ENCODE measurements around the gene IL4I1. TPM values are rescaled to one million over a fixed set of nuclear protein-coding genes. Genes with fewer than 3 reads are reported as not detected.

IL4I1 gene
- polyA plus RNA-seq, 1 of the 3 experiments (the other 2 are of a cell fraction) = 0.35 TPM

DNA sequence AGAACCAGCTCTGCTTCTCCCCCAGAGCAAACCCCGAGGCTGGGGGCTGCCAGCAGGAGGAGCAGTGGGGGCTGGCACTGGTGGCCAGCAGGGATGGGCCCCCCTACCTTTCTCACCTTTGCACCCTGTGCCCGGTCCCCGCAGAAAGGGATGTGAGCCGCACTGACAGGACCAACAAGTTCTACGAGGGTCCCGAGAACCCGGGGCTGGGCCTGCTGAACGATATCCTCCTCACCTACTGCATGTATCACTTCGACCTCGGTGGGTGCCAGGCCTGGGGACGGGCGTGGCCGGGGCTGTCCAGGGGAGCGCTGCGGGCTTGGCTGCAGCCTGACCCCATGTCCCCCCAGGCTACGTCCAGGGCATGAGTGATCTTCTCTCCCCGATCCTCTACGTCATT lies 12.6 kb downstream of the IL4I1 start:
- H2AFZ ChIP-seq (ENCODE audit: low read depth) = no peak overlapping the region
- H3K4me2 ChIP-seq = no peak overlapping the region
- no peaks in the 10 kb centered on the region for H3K27me3 ChIP-seq (ENCODE audit: insufficient read depth)
- 100% methylated on average over 4 of the region's 18 CpGs for WGBS (ENCODE audit: low lambda C conversion rate)
- no peak overlapping the region for H3K27ac ChIP-seq (ENCODE audit: low read depth in 2 of 2, low read length in 1 of 2)
- H3K4me3 ChIP-seq (ENCODE audit: low read depth in 2 of 2, low read length in 1 of 2) = no peak overlapping the region
- TF ChIP-seq FOXM1 (IDR thresholded peaks at IDR 0.05; ENCODE audit: low read depth) (no peak), SMC3 (IDR thresholded peaks at IDR 0.05; ENCODE audit: low read depth, low read length) (no peak), RXRA (IDR thresholded peaks at IDR 0.05; ENCODE audit: borderline replicate concordance, low read depth) (no peak), MXI1 (IDR thresholded peaks at IDR 0.05; ENCODE audit: low read depth, low read length) (no peak), TCF12 (IDR thresholded peaks at IDR 0.05) (no peak), MEF2A (IDR thresholded peaks at IDR 0.05; ENCODE audit: borderline replicate concordance, low read depth) (no peak), RFX5 (IDR thresholded peaks at IDR 0.05; ENCODE audit: low read length) (no peak), EZH2phosphoT487 (IDR thresholded peaks at IDR 0.05; ENCODE audit: borderline replicate concordance, low read depth) (no peak), TEAD4 (IDR thresholded peaks at IDR 0.05; ENCODE audit: borderline replicate concordance, insufficient read depth) (no peak)
- TF ChIP-seq, protein P1, sequence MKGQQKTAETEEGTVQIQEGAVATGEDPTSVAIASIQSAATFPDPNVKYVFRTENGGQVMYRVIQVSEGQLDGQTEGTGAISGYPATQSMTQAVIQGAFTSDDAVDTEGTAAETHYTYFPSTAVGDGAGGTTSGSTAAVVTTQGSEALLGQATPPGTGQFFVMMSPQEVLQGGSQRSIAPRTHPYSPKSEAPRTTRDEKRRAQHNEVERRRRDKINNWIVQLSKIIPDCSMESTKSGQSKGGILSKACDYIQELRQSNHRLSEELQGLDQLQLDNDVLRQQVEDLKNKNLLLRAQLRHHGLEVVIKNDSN (IDR thresholded peaks at IDR 0.05; ENCODE audit: borderline replicate concordance, low read depth) = no peak
- TF ChIP-seq, protein P2, sequence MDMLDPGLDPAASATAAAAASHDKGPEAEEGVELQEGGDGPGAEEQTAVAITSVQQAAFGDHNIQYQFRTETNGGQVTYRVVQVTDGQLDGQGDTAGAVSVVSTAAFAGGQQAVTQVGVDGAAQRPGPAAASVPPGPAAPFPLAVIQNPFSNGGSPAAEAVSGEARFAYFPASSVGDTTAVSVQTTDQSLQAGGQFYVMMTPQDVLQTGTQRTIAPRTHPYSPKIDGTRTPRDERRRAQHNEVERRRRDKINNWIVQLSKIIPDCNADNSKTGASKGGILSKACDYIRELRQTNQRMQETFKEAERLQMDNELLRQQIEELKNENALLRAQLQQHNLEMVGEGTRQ (IDR thresholded peaks at IDR 0.05; ENCODE audit: borderline replicate concordance, low read depth, low read length) = no peak
- TF ChIP-seq, protein P3, sequence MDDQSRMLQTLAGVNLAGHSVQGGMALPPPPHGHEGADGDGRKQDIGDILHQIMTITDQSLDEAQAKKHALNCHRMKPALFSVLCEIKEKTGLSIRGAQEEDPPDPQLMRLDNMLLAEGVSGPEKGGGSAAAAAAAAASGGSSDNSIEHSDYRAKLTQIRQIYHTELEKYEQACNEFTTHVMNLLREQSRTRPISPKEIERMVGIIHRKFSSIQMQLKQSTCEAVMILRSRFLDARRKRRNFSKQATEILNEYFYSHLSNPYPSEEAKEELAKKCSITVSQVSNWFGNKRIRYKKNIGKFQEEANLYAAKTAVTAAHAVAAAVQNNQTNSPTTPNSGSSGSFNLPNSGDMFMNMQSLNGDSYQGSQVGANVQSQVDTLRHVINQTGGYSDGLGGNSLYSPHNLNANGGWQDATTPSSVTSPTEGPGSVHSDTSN (IDR thresholded peaks at IDR 0.05) = no peak
- TF ChIP-seq, protein P4, sequence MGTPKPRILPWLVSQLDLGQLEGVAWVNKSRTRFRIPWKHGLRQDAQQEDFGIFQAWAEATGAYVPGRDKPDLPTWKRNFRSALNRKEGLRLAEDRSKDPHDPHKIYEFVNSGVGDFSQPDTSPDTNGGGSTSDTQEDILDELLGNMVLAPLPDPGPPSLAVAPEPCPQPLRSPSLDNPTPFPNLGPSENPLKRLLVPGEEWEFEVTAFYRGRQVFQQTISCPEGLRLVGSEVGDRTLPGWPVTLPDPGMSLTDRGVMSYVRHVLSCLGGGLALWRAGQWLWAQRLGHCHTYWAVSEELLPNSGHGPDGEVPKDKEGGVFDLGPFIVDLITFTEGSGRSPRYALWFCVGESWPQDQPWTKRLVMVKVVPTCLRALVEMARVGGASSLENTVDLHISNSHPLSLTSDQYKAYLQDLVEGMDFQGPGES (IDR thresholded peaks at IDR 0.05; ENCODE audit: low read depth, low read length) = no peak
- TF ChIP-seq, protein P5, sequence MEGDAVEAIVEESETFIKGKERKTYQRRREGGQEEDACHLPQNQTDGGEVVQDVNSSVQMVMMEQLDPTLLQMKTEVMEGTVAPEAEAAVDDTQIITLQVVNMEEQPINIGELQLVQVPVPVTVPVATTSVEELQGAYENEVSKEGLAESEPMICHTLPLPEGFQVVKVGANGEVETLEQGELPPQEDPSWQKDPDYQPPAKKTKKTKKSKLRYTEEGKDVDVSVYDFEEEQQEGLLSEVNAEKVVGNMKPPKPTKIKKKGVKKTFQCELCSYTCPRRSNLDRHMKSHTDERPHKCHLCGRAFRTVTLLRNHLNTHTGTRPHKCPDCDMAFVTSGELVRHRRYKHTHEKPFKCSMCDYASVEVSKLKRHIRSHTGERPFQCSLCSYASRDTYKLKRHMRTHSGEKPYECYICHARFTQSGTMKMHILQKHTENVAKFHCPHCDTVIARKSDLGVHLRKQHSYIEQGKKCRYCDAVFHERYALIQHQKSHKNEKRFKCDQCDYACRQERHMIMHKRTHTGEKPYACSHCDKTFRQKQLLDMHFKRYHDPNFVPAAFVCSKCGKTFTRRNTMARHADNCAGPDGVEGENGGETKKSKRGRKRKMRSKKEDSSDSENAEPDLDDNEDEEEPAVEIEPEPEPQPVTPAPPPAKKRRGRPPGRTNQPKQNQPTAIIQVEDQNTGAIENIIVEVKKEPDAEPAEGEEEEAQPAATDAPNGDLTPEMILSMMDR (IDR thresholded peaks at IDR 0.05) = no peak
- TF ChIP-seq, protein P6, sequence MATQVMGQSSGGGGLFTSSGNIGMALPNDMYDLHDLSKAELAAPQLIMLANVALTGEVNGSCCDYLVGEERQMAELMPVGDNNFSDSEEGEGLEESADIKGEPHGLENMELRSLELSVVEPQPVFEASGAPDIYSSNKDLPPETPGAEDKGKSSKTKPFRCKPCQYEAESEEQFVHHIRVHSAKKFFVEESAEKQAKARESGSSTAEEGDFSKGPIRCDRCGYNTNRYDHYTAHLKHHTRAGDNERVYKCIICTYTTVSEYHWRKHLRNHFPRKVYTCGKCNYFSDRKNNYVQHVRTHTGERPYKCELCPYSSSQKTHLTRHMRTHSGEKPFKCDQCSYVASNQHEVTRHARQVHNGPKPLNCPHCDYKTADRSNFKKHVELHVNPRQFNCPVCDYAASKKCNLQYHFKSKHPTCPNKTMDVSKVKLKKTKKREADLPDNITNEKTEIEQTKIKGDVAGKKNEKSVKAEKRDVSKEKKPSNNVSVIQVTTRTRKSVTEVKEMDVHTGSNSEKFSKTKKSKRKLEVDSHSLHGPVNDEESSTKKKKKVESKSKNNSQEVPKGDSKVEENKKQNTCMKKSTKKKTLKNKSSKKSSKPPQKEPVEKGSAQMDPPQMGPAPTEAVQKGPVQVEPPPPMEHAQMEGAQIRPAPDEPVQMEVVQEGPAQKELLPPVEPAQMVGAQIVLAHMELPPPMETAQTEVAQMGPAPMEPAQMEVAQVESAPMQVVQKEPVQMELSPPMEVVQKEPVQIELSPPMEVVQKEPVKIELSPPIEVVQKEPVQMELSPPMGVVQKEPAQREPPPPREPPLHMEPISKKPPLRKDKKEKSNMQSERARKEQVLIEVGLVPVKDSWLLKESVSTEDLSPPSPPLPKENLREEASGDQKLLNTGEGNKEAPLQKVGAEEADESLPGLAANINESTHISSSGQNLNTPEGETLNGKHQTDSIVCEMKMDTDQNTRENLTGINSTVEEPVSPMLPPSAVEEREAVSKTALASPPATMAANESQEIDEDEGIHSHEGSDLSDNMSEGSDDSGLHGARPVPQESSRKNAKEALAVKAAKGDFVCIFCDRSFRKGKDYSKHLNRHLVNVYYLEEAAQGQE (IDR thresholded peaks at IDR 0.05; ENCODE audit: low read depth, low read length) = no peak
- peaks cover 0 to 3% of the 10 kb centered on the region in 2 experiments; a peak in 1 of 4 replicates for H3K4me1 ChIP-seq (ENCODE audit: control insufficient read depth in 1 of 2, insufficient read depth in 2 of 2, low read depth in 1 of 2, low read length in 1 of 2)
- ChIA-PET POLR2A (no interaction called here), CTCF (no interaction called here)
- H3K9me3 ChIP-seq = no peaks in the 10 kb centered on the region
- no peak overlapping the region for H3K9ac ChIP-seq
- no peak for DNase-seq
- H3K79me2 ChIP-seq (ENCODE audit: insufficient read depth) = peaks cover 9% of the 10 kb centered on the region
- no peaks in the 10 kb centered on the region for H4K20me1 ChIP-seq (ENCODE audit: insufficient read depth)
- H3K36me3 ChIP-seq (replicated peaks in 1 of 2; ENCODE audit: control insufficient read depth in 1 of 2, insufficient read depth in 2 of 2, low read length in 1 of 2) = peaks cover 41 to 54% of the 10 kb centered on the region in 2 experiments
- no peaks in the 10 kb centered on the region for H3K9me2 ChIP-seq
- peaks cover 10% of the 10 kb centered on the region for H3F3A ChIP-seq (replicated peaks; ENCODE audit: insufficient read depth)
